Keratinocyte (primary cell): Measurements from ENCODE around the gene THAP2. TPM values are rescaled to one million over a fixed set of nuclear protein-coding genes. Genes with fewer than 3 reads are reported as not detected.

ENCODE experiments used
- DNase-seq: peaks from one replicate; pipeline ENCODE4 v3.0.0-alpha.2; 2011; ENCODE audit warnings: low read depth, missing footprints, low spot score
- FAIRE-seq: peaks from 2 replicates; lab custom pipeline; 2011; peaks lifted over from hg19 to GRCh38; lab: Jason Lieb, UNC
- H2AFZ ChIP-seq: 2 replicates; pipeline ENCODE4 v1.6.0; 2012; ENCODE audit warnings: low read length, control low read depth, inconsistent platforms; ENCODE audit not compliant: control insufficient read depth
- H3K27ac ChIP-seq: 2 replicates; pipeline ENCODE4 v1.5.1; 2011; ENCODE audit warnings: low read length; ENCODE audit not compliant: control insufficient read depth, insufficient read depth
- H3K27me3 ChIP-seq: 3 replicates; pipeline ENCODE4 v1.6.0; 2011; ENCODE audit warnings: low read length; ENCODE audit not compliant: control insufficient read depth, insufficient read depth; ENCODE audit errors: extremely low read depth
- H3K36me3 ChIP-seq, 2 experiments: 2 replicates in 1 of 2; 3 replicates in 1 of 2; pipeline ENCODE4 v1.5.1; 2011; ENCODE audit warnings: low read length in 2 of 2, mild to moderate bottlenecking in 1 of 2; ENCODE audit not compliant: control insufficient read depth in 2 of 2, insufficient read depth in 2 of 2; ENCODE audit errors: extremely low read depth in 1 of 2
- H3K4me1 ChIP-seq: 3 replicates; pipeline ENCODE4 v1.5.1; 2011; ENCODE audit warnings: low read length; ENCODE audit not compliant: control insufficient read depth, insufficient read depth; ENCODE audit errors: extremely low read depth
- H3K4me2 ChIP-seq: 3 replicates; pipeline ENCODE4 v1.6.0; 2011; ENCODE audit warnings: low read depth, low read length; ENCODE audit not compliant: control insufficient read depth, insufficient read depth; ENCODE audit errors: extremely low read depth
- H3K4me3 ChIP-seq, 3 experiments: fragments of 200-600 bp in 1 of 3; sonication (generic) in 1 of 3; 2 replicates in 2 of 3; 3 replicates in 1 of 3; pipeline ENCODE4 v1.5.1; 2011 to 2016; ENCODE audit warnings: low read length in 3 of 3, mild to moderate bottlenecking in 3 of 3, control low read depth in 2 of 3, inconsistent platforms in 1 of 3, low read depth in 1 of 3, mixed read lengths in 1 of 3, mixed run types in 1 of 3, moderate library complexity in 1 of 3; ENCODE audit not compliant: control insufficient read depth in 2 of 3, insufficient read depth in 2 of 3; ENCODE audit errors: extremely low read depth in 1 of 3
- H3K79me2 ChIP-seq: 2 replicates; pipeline ENCODE4 v1.6.0; 2012; ENCODE audit warnings: low read length; ENCODE audit not compliant: control insufficient read depth, insufficient read depth
- H3K9ac ChIP-seq: 3 replicates; pipeline ENCODE4 v1.6.0; 2011; ENCODE audit warnings: low read length; ENCODE audit not compliant: control insufficient read depth, insufficient read depth; ENCODE audit errors: extremely low read depth
- H3K9me1 ChIP-seq: 3 replicates; pipeline ENCODE4 v1.6.0; 2011; ENCODE audit warnings: low read length; ENCODE audit not compliant: control insufficient read depth, insufficient read depth; ENCODE audit errors: extremely low read depth
- H3K9me3 ChIP-seq: 2 replicates; pipeline ENCODE4 v1.5.1; 2012; ENCODE audit warnings: low read depth, low read length; ENCODE audit not compliant: control insufficient read depth
- H4K20me1 ChIP-seq: 3 replicates; pipeline ENCODE4 v1.6.0; 2011; ENCODE audit warnings: low read length; ENCODE audit not compliant: control insufficient read depth, insufficient read depth; ENCODE audit errors: extremely low read depth
- CTCF ChIP-seq, 3 experiments: IDR thresholded peaks in 1 of 3; conservative IDR thresholded peaks in 1 of 3; optimal IDR thresholded peaks in 1 of 3; 2 replicates in 2 of 3; 3 replicates in 1 of 3; pipeline versions ENCODE3 to v1.5.1; 2011; ENCODE audit warnings: low read length in 3 of 3, mild to moderate bottlenecking in 3 of 3, moderate library complexity in 2 of 3, control low read depth in 1 of 3, inconsistent platforms in 1 of 3; ENCODE audit not compliant: insufficient read depth in 2 of 3; ENCODE audit errors: extremely low read depth in 1 of 3
- EZH2 ChIP-seq: IDR thresholded peaks from one replicate; pipeline ENCODE4 v1.6.1; 2012; ENCODE audit warnings: inconsistent platforms, mild to moderate bottlenecking, low read length, moderate library complexity
- dilution Hi-C: fragments of 300-500 bp; cut with MboI; formaldehyde crosslinking; loops from one replicate; pipeline ENCODE4 v1.7.0; 2020; ENCODE audit warnings: low sequenced_read_pairs; ENCODE audit not compliant: extremely low pct_ligation_motif_present
- polyA plus RNA-seq, 5 experiments: library from polyadenylated mRNA; depleted of rRNA in 3 of 5; stranded (reverse) in 3 of 5; stranded (forward) in 1 of 5; unstranded in 1 of 5; fragments of >200 nt; gene quantifications; 1 replicate in 1 of 5; 2 replicates in 3 of 5; 3 replicates in 1 of 5; pipeline versions ENCODE4 v1.2.1 to v1.2.3, GENCODE V29; 2011 to 2012; ENCODE audit warnings: missing spikeins in 2 of 5, low read depth in 1 of 5, low replicate concordance in 1 of 5

Gene THAP2
- polyA plus RNA-seq, 1 donor (not counting 4 experiments of a cell fraction or from before 2014, with no cell fraction given), result 4.4 TPM

- peak overlapping the region in 1 of 3 experiments; percentile 7 for H3K4me3 ChIP-seq
- DNase-seq (peak; percentile 79), FAIRE-seq (peak; percentile 97)
Measured at GRCh38 chr12:71719647-71720370, 55.7 kb downstream of the THAP2 start.

GRCh38 chr12:71721783-71722505, 57.8 kb downstream of the THAP2 start:
- no peak for FAIRE-seq

More at GRCh38 chr12:71719647-71720370, 55.7 kb downstream of the THAP2 start:
- Histone ChIP-seq H3K9me1 (no peaks in the 10 kb centered on the region), H3K79me2 (no peaks in the 10 kb centered on the region), H4K20me1 (no peaks in the 10 kb centered on the region), H3K27ac (peak overlapping the region; percentile 56), H2AFZ (peak overlapping the region; percentile 11), H3K9me3 (no peaks in the 10 kb centered on the region), H3K36me3 (no peaks in the 10 kb centered on the region), H3K9ac (no peak overlapping the region), H3K4me1 (peaks cover 18% of the 10 kb centered on the region), H3K27me3 (no peaks in the 10 kb centered on the region), H3K4me2 (peak overlapping the region; percentile 55)
- dilution Hi-C loops, result no loop called here
- TF ChIP-seq EZH2 (no peak), CTCF (optimal IDR thresholded peaks at IDR 0.05 in 1 of 3, IDR thresholded peaks at IDR 0.05 in 1 of 3, conservative IDR thresholded peaks at IDR 0.05 in 1 of 3; ENCODE audit: extremely low read depth in 1 of 3, insufficient read depth in 2 of 3, low read length in 3 of 3) (no peak)

More at GRCh38 chr12:71721783-71722505, 57.8 kb downstream of the THAP2 start:
- dilution Hi-C loops, result no loop called here
- no peak overlapping the region for H3K27ac ChIP-seq
- no peak overlapping the region for H3K4me2 ChIP-seq
- H3K9ac ChIP-seq, result no peak overlapping the region
- H3K36me3 ChIP-seq, result no peaks in the 10 kb centered on the region
- no peaks in the 10 kb centered on the region for H4K20me1 ChIP-seq
- H3K4me3 ChIP-seq, result no peak overlapping the region
- no peaks in the 10 kb centered on the region for H3K9me3 ChIP-seq
- no peaks in the 10 kb centered on the region for H3K27me3 ChIP-seq
- no peak for DNase-seq
- H3K79me2 ChIP-seq, result no peaks in the 10 kb centered on the region
- H2AFZ ChIP-seq, result no peak overlapping the region
- peaks cover 18% of the 10 kb centered on the region for H3K4me1 ChIP-seq
- no peak for TF ChIP-seq EZH2
- TF ChIP-seq CTCF (optimal IDR thresholded peaks at IDR 0.05 in 1 of 3, IDR thresholded peaks at IDR 0.05 in 1 of 3, conservative IDR thresholded peaks at IDR 0.05 in 1 of 3; ENCODE audit: extremely low read depth in 1 of 3, insufficient read depth in 2 of 3, low read length in 3 of 3), result no peak
- H3K9me1 ChIP-seq, result no peaks in the 10 kb centered on the region
